Omental fat pad (tissue), 4 donors: ENCODE results near the gene EP400. TPM values are rescaled to one million over a fixed set of nuclear protein-coding genes. Genes with fewer than 3 reads are reported as not detected.

Experiments
- ATAC-seq: fragments of 150-250 bp; one replicate; pipeline ENCODE4 v1.9.1; 2016; ENCODE audit warnings: mild to moderate bottlenecking, moderate library complexity; ENCODE audit not compliant: low FRiP score
- DNase-seq: peaks from one replicate; pipeline ENCODE4 v3.0.0-alpha.2; 2019; ENCODE audit warnings: low spot score
- CTCF ChIP-seq, 3 donors: fragments of 450-650 bp; IDR thresholded peaks; one replicate each; pipeline ENCODE4 v1.5.1; 2016 to 2017; ENCODE audit warnings: antibody characterized with exemption in 3 of 3, mild to moderate bottlenecking in 3 of 3, moderate library complexity in 2 of 3
- total RNA-seq, 4 donors: library from RNA; depleted of rRNA; stranded (reverse); fragments of >200 nt; gene quantifications; one replicate each; pipeline ENCODE4 v1.1.0, GENCODE V29; 2016

EP400 gene
- total RNA-seq, 4 donors from 2014 or later, result 16.1 to 34.2 (median 24.7) TPM

GRCh38 chr12:132065609-132066344, 116.0 kb downstream of the EP400 start:
- no peak for TF ChIP-seq CTCF (IDR thresholded peaks at IDR 0.05)
- ATAC-seq (no peak), DNase-seq (no peak)

GRCh38 chr12:132066345-132066685, 116.6 kb downstream of the EP400 start:
- DNase-seq (no peak), ATAC-seq (no peak)
- no peak for TF ChIP-seq CTCF (IDR thresholded peaks at IDR 0.05)

GRCh38 chr12:132066749-132067148, 117.0 kb downstream of the EP400 start:
- DNase-seq (no peak), ATAC-seq (no peak)
- no peak for TF ChIP-seq CTCF (IDR thresholded peaks at IDR 0.05)

GRCh38 chr12:132067182-132067581, 117.4 kb downstream of the EP400 start:
- TF ChIP-seq CTCF (IDR thresholded peaks at IDR 0.05), result no peak
- ATAC-seq, result no peak

GRCh38 chr12:132068250-132068649, 118.5 kb downstream of the EP400 start:
- no peak for DNase-seq
- no peak for TF ChIP-seq CTCF (IDR thresholded peaks at IDR 0.05)
- no peak for ATAC-seq

More at GRCh38 chr12:132067182-132067581, 117.4 kb downstream of the EP400 start:
- no peak for DNase-seq

- DNase-seq, result no peak
- ATAC-seq, result no peak
Measured at GRCh38 chr12:132069336-132069985, 119.7 kb downstream of the EP400 start.

More at GRCh38 chr12:132069336-132069985, 119.7 kb downstream of the EP400 start:
- no peak for TF ChIP-seq CTCF (IDR thresholded peaks at IDR 0.05)
